ENCODE results near the gene KIF13A.
"Not testable (repeated sequence)": the region's sequence is repeated elsewhere in the genome, so short reads cannot be mapped to it uniquely, and the experiment has no call there.

KIF13A gene

GRCh38 chr6:18021166-18021850 is 33.9 kb upstream of the KIF13A start:
- no peaks in the 10 kb centered on the region for H3K27me3 ChIP-seq (ENCODE audit: control insufficient read depth, insufficient read depth, low read length)
- no peak overlapping the region for H3K4me3 ChIP-seq (ENCODE audit: low read depth, low read length)
- H3K9me3 ChIP-seq (ENCODE audit: control insufficient read depth, insufficient read depth, low read depth, low read length) = no peaks in the 10 kb centered on the region
- no peak overlapping the region for H3K27ac ChIP-seq (ENCODE audit: low read depth, low read length)
- H3K36me3 ChIP-seq (ENCODE audit: control insufficient read depth, insufficient read depth, low read length) = no peaks in the 10 kb centered on the region
- H3K9ac ChIP-seq (ENCODE audit: low read length) = no peak overlapping the region
- peaks cover 25% of the 10 kb centered on the region for H3K4me1 ChIP-seq (ENCODE audit: control insufficient read depth, insufficient read depth, low read length)

- peaks cover 31% of the 10 kb centered on the region for H3K4me1 ChIP-seq (ENCODE audit: control insufficient read depth, insufficient read depth, low read length)
- H3K36me3 ChIP-seq (ENCODE audit: control insufficient read depth, insufficient read depth, low read length); H3K27me3 ChIP-seq (ENCODE audit: control insufficient read depth, insufficient read depth, low read length); H3K27ac ChIP-seq (ENCODE audit: low read depth, low read length); H3K9me3 ChIP-seq (ENCODE audit: control insufficient read depth, insufficient read depth, low read depth, low read length); H3K4me3 ChIP-seq (ENCODE audit: low read depth, low read length); H3K9ac ChIP-seq (ENCODE audit: low read length): not testable (repeated sequence)
Observed at GRCh38 chr6:18020545-18020944, 33.1 kb upstream of the KIF13A start.

GRCh38 chr6:18019539-18020534 is 32.4 kb upstream of the KIF13A start:
- peaks cover 31% of the 10 kb centered on the region for H3K4me1 ChIP-seq (ENCODE audit: control insufficient read depth, insufficient read depth, low read length)
- H3K9ac ChIP-seq (ENCODE audit: low read length) = no peak overlapping the region
- no peaks in the 10 kb centered on the region for H3K27me3 ChIP-seq (ENCODE audit: control insufficient read depth, insufficient read depth, low read length)
- H3K27ac ChIP-seq (ENCODE audit: low read depth, low read length) = no peak overlapping the region
- H3K4me3 ChIP-seq (ENCODE audit: low read depth, low read length) = no peak overlapping the region
- no peaks in the 10 kb centered on the region for H3K36me3 ChIP-seq (ENCODE audit: control insufficient read depth, insufficient read depth, low read length)
- no peaks in the 10 kb centered on the region for H3K9me3 ChIP-seq (ENCODE audit: control insufficient read depth, insufficient read depth, low read depth, low read length)

- H3K27ac ChIP-seq (ENCODE audit: low read depth, low read length); H3K36me3 ChIP-seq (ENCODE audit: control insufficient read depth, insufficient read depth, low read length); H3K9me3 ChIP-seq (ENCODE audit: control insufficient read depth, insufficient read depth, low read depth, low read length); H3K4me3 ChIP-seq (ENCODE audit: low read depth, low read length); H3K27me3 ChIP-seq (ENCODE audit: control insufficient read depth, insufficient read depth, low read length); H3K9ac ChIP-seq (ENCODE audit: low read length): not testable (repeated sequence)
- H3K4me1 ChIP-seq (ENCODE audit: control insufficient read depth, insufficient read depth, low read length) = peaks cover 30% of the 10 kb centered on the region
Observed at GRCh38 chr6:18019133-18019532, 31.7 kb upstream of the KIF13A start.

GRCh38 chr6:18016698-18017097 is 29.3 kb upstream of the KIF13A start:
- H3K27me3 ChIP-seq (ENCODE audit: control insufficient read depth, insufficient read depth, low read length) = no peaks in the 10 kb centered on the region
- no peak overlapping the region for H3K9ac ChIP-seq (ENCODE audit: low read length)
- no peak overlapping the region for H3K4me3 ChIP-seq (ENCODE audit: low read depth, low read length)
- no peaks in the 10 kb centered on the region for H3K9me3 ChIP-seq (ENCODE audit: control insufficient read depth, insufficient read depth, low read depth, low read length)
- H3K27ac ChIP-seq (ENCODE audit: low read depth, low read length) = no peak overlapping the region
- no peaks in the 10 kb centered on the region for H3K36me3 ChIP-seq (ENCODE audit: control insufficient read depth, insufficient read depth, low read length)
- peaks cover 9% of the 10 kb centered on the region for H3K4me1 ChIP-seq (ENCODE audit: control insufficient read depth, insufficient read depth, low read length)

GRCh38 chr6:18016133-18016532 is 28.7 kb upstream of the KIF13A start:
- H3K36me3 ChIP-seq (ENCODE audit: control insufficient read depth, insufficient read depth, low read length) = no peaks in the 10 kb centered on the region
- H3K27ac ChIP-seq (ENCODE audit: low read depth, low read length) = no peak overlapping the region
- peaks cover 9% of the 10 kb centered on the region for H3K4me1 ChIP-seq (ENCODE audit: control insufficient read depth, insufficient read depth, low read length)
- no peak overlapping the region for H3K4me3 ChIP-seq (ENCODE audit: low read depth, low read length)
- H3K9ac ChIP-seq (ENCODE audit: low read length) = no peak overlapping the region
- H3K27me3 ChIP-seq (ENCODE audit: control insufficient read depth, insufficient read depth, low read length) = no peaks in the 10 kb centered on the region
- no peaks in the 10 kb centered on the region for H3K9me3 ChIP-seq (ENCODE audit: control insufficient read depth, insufficient read depth, low read depth, low read length)

GRCh38 chr6:18011287-18011686 is 23.9 kb upstream of the KIF13A start:
- Histone ChIP-seq H3K9ac (ENCODE audit: low read length) (no peak overlapping the region), H3K36me3 (ENCODE audit: control insufficient read depth, insufficient read depth, low read length) (no peaks in the 10 kb centered on the region), H3K9me3 (ENCODE audit: control insufficient read depth, insufficient read depth, low read depth, low read length) (no peaks in the 10 kb centered on the region), H3K4me1 (ENCODE audit: control insufficient read depth, insufficient read depth, low read length) (peaks cover 6% of the 10 kb centered on the region), H3K27ac (ENCODE audit: low read depth, low read length) (no peak overlapping the region), H3K4me3 (ENCODE audit: low read depth, low read length) (no peak overlapping the region), H3K27me3 (ENCODE audit: control insufficient read depth, insufficient read depth, low read length) (no peaks in the 10 kb centered on the region)

- H3K9ac ChIP-seq (ENCODE audit: low read length); H3K9me3 ChIP-seq (ENCODE audit: control insufficient read depth, insufficient read depth, low read depth, low read length); H3K36me3 ChIP-seq (ENCODE audit: control insufficient read depth, insufficient read depth, low read length); H3K27ac ChIP-seq (ENCODE audit: low read depth, low read length); H3K4me3 ChIP-seq (ENCODE audit: low read depth, low read length); H3K4me1 ChIP-seq (ENCODE audit: control insufficient read depth, insufficient read depth, low read length); H3K27me3 ChIP-seq (ENCODE audit: control insufficient read depth, insufficient read depth, low read length): not testable (repeated sequence)
Observed at GRCh38 chr6:18010540-18010939, 23.1 kb upstream of the KIF13A start.

GRCh38 chr6:18004256-18004985 is 17.0 kb upstream of the KIF13A start:
- no peaks in the 10 kb centered on the region for H3K27me3 ChIP-seq (ENCODE audit: control insufficient read depth, insufficient read depth, low read length)
- H3K9me3 ChIP-seq (ENCODE audit: control insufficient read depth, insufficient read depth, low read depth, low read length) = no peaks in the 10 kb centered on the region
- H3K27ac ChIP-seq (ENCODE audit: low read depth, low read length) = no peak overlapping the region
- H3K9ac ChIP-seq (ENCODE audit: low read length) = no peak overlapping the region
- H3K36me3 ChIP-seq (ENCODE audit: control insufficient read depth, insufficient read depth, low read length) = no peaks in the 10 kb centered on the region
- no peak overlapping the region for H3K4me3 ChIP-seq (ENCODE audit: low read depth, low read length)
- H3K4me1 ChIP-seq (ENCODE audit: control insufficient read depth, insufficient read depth, low read length) = no peaks in the 10 kb centered on the region

- Histone ChIP-seq H3K9me3 (ENCODE audit: control insufficient read depth, insufficient read depth, low read depth, low read length) (no peaks in the 10 kb centered on the region), H3K27me3 (ENCODE audit: control insufficient read depth, insufficient read depth, low read length) (no peaks in the 10 kb centered on the region), H3K27ac (ENCODE audit: low read depth, low read length) (no peak overlapping the region), H3K36me3 (ENCODE audit: control insufficient read depth, insufficient read depth, low read length) (no peaks in the 10 kb centered on the region), H3K4me1 (ENCODE audit: control insufficient read depth, insufficient read depth, low read length) (no peaks in the 10 kb centered on the region; the same call in 1 of the 2 replicates), H3K9ac (ENCODE audit: low read length) (no peak overlapping the region), H3K4me3 (ENCODE audit: low read depth, low read length) (no peak overlapping the region)
Observed at GRCh38 chr6:17999425-17999824, 12.0 kb upstream of the KIF13A start.

GRCh38 chr6:17998442-17998841 is 11.0 kb upstream of the KIF13A start:
- H3K27ac ChIP-seq (ENCODE audit: low read depth, low read length) = no peak overlapping the region
- no peak overlapping the region for H3K4me3 ChIP-seq (ENCODE audit: low read depth, low read length)
- no peaks in the 10 kb centered on the region for H3K9me3 ChIP-seq (ENCODE audit: control insufficient read depth, insufficient read depth, low read depth, low read length)
- no peaks in the 10 kb centered on the region for H3K36me3 ChIP-seq (ENCODE audit: control insufficient read depth, insufficient read depth, low read length)
- H3K9ac ChIP-seq (ENCODE audit: low read length) = no peak overlapping the region
- no peaks in the 10 kb centered on the region for H3K27me3 ChIP-seq (ENCODE audit: control insufficient read depth, insufficient read depth, low read length)
- no peaks in the 10 kb centered on the region; the same call in 1 of the 2 replicates for H3K4me1 ChIP-seq (ENCODE audit: control insufficient read depth, insufficient read depth, low read length)
